Measurements from ENCODE around the gene PPP6R2. TPM values are rescaled to one million over a fixed set of nuclear protein-coding genes. Genes with fewer than 3 reads are reported as not detected.

The PPP6R2 gene
- total RNA-seq, 2 donors from 2014 or later: 58.7 to 81.2 TPM

GRCh38 chr22:50310949-50311444, 32.1 kb upstream of the PPP6R2 start:
- H3K4me1 ChIP-seq (ENCODE audit: control insufficient read depth, insufficient read depth, low read length): no peaks in the 10 kb centered on the region
- H3K9me3 ChIP-seq (ENCODE audit: control insufficient read depth, low read length): no peaks in the 10 kb centered on the region
- WGBS, 2 experiments (ENCODE audit: insufficient coverage in 1 of 2, insufficient read length in 1 of 2): 90 to 93% methylated on average over 12 to 16 of the region's 16 CpGs
- no peak overlapping the region for H3K9ac ChIP-seq (ENCODE audit: extremely low read depth, low read length, poor library complexity, severe bottlenecking)
- H3K27ac ChIP-seq (ENCODE audit: low read depth, low read length): no peak overlapping the region
- peaks cover 3% of the 10 kb centered on the region for H3K27me3 Mint-ChIP-seq (ENCODE audit: insufficient read depth)
- H3K27me3 ChIP-seq (ENCODE audit: control insufficient read depth, insufficient read depth, low read length, poor library complexity, severe bottlenecking): no peaks in the 10 kb centered on the region
- H3K27ac Mint-ChIP-seq: no peak overlapping the region
- no peak overlapping the region for H3K4me3 ChIP-seq (ENCODE audit: low read length)
- H3K36me3 ChIP-seq (ENCODE audit: control insufficient read depth, insufficient read depth, low read length): no peaks in the 10 kb centered on the region
- H3K9me3 Mint-ChIP-seq: no peaks in the 10 kb centered on the region
- peaks cover 12% of the 10 kb centered on the region for H3K4me1 Mint-ChIP-seq
- H3K4me3 Mint-ChIP-seq: no peak overlapping the region
- TF ChIP-seq CTCF (conservative IDR thresholded peaks at IDR 0.05): no peak
- peak; percentile 44 for DNase-seq
- H3K36me3 Mint-ChIP-seq (ENCODE audit: low read depth): no peaks in the 10 kb centered on the region

GRCh38 chr22:50311606-50312351, 31.3 kb upstream of the PPP6R2 start:
- no peak for TF ChIP-seq CTCF (conservative IDR thresholded peaks at IDR 0.05)
- no peaks in the 10 kb centered on the region for H3K27me3 ChIP-seq (ENCODE audit: control insufficient read depth, insufficient read depth, low read length, poor library complexity, severe bottlenecking)
- no peaks in the 10 kb centered on the region for H3K4me1 ChIP-seq (ENCODE audit: control insufficient read depth, insufficient read depth, low read length)
- DNase-seq: no peak
- peaks cover 1% of the 10 kb centered on the region for H3K27me3 Mint-ChIP-seq (ENCODE audit: insufficient read depth)
- H3K9ac ChIP-seq (ENCODE audit: extremely low read depth, low read length, poor library complexity, severe bottlenecking): no peak overlapping the region
- H3K4me3 ChIP-seq (ENCODE audit: low read length): no peak overlapping the region
- 92 to 95% methylated on average over 20 to 23 of the region's 23 CpGs for WGBS, 2 experiments (ENCODE audit: insufficient coverage in 1 of 2, insufficient read length in 1 of 2)
- H3K9me3 Mint-ChIP-seq: no peaks in the 10 kb centered on the region
- H3K4me1 Mint-ChIP-seq: peaks cover 8% of the 10 kb centered on the region
- H3K9me3 ChIP-seq (ENCODE audit: control insufficient read depth, low read length): no peaks in the 10 kb centered on the region
- H3K27ac ChIP-seq (ENCODE audit: low read depth, low read length): no peak overlapping the region
- no peak overlapping the region for H3K4me3 Mint-ChIP-seq
- no peaks in the 10 kb centered on the region for H3K36me3 Mint-ChIP-seq (ENCODE audit: low read depth)
- no peak overlapping the region for H3K27ac Mint-ChIP-seq
- H3K36me3 ChIP-seq (ENCODE audit: control insufficient read depth, insufficient read depth, low read length): no peaks in the 10 kb centered on the region

- TF ChIP-seq CTCF (conservative IDR thresholded peaks at IDR 0.05): no peak
- no peak overlapping the region for H3K9ac ChIP-seq (ENCODE audit: extremely low read depth, low read length, poor library complexity, severe bottlenecking)
- Mint-ChIP-seq H3K27ac (no peak overlapping the region), H3K27me3 (ENCODE audit: insufficient read depth) (peaks cover 1% of the 10 kb centered on the region), H3K4me1 (peaks cover 8% of the 10 kb centered on the region), H3K9me3 (no peaks in the 10 kb centered on the region), H3K36me3 (ENCODE audit: low read depth) (no peaks in the 10 kb centered on the region), H3K4me3 (no peak overlapping the region)
- H3K27ac ChIP-seq (ENCODE audit: low read depth, low read length): no peak overlapping the region
- no peaks in the 10 kb centered on the region for H3K36me3 ChIP-seq (ENCODE audit: control insufficient read depth, insufficient read depth, low read length)
- WGBS, 2 experiments (ENCODE audit: insufficient coverage in 1 of 2, insufficient read length in 1 of 2): 95 to 100% methylated on average over 4 to 9 of the region's 12 CpGs
- no peaks in the 10 kb centered on the region for H3K4me1 ChIP-seq (ENCODE audit: control insufficient read depth, insufficient read depth, low read length)
- H3K27me3 ChIP-seq (ENCODE audit: control insufficient read depth, insufficient read depth, low read length, poor library complexity, severe bottlenecking): no peaks in the 10 kb centered on the region
- no peak overlapping the region for H3K4me3 ChIP-seq (ENCODE audit: low read length)
- H3K9me3 ChIP-seq (ENCODE audit: control insufficient read depth, low read length): no peaks in the 10 kb centered on the region
- no peak for DNase-seq
These were observed 30.8 kb upstream of the PPP6R2 start for GRCh38 chr22:50312371-50312770.

Data from endodermal cell (in vitro differentiated cells).